ENCODE data around the gene LNP1.

GRCh38 chr3:100358413-100358812, 42.9 kb upstream of the LNP1 start:
- TF ChIP-seq, protein P1, sequence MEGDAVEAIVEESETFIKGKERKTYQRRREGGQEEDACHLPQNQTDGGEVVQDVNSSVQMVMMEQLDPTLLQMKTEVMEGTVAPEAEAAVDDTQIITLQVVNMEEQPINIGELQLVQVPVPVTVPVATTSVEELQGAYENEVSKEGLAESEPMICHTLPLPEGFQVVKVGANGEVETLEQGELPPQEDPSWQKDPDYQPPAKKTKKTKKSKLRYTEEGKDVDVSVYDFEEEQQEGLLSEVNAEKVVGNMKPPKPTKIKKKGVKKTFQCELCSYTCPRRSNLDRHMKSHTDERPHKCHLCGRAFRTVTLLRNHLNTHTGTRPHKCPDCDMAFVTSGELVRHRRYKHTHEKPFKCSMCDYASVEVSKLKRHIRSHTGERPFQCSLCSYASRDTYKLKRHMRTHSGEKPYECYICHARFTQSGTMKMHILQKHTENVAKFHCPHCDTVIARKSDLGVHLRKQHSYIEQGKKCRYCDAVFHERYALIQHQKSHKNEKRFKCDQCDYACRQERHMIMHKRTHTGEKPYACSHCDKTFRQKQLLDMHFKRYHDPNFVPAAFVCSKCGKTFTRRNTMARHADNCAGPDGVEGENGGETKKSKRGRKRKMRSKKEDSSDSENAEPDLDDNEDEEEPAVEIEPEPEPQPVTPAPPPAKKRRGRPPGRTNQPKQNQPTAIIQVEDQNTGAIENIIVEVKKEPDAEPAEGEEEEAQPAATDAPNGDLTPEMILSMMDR (IDR thresholded peaks at IDR 0.05; ENCODE audit: borderline replicate concordance, extremely low read depth, low read length, poor library complexity, severe bottlenecking), result no peak
- no peak for TF ChIP-seq EZH2 (IDR thresholded peaks at IDR 0.05; ENCODE audit: borderline replicate concordance, low read depth, low read length, severe bottlenecking)
